Cardiac muscle cell (in vitro differentiated cells and primary cell): ENCODE measurements around the gene DPP10. TPM values are rescaled to one million over a fixed set of nuclear protein-coding genes. Genes with fewer than 3 reads are reported as not detected.

Experiments
- DNase-seq, 2 donors: peaks; one replicate each; pipeline versions ENCODE4 v3.0.0 to v3.0.0-alpha.2; 2010 to 2017; ENCODE audit warnings: low read depth in 1 of 2, low spot score in 1 of 2
- H3K27ac ChIP-seq: fragments of 200-600 bp; sonication (generic); 2 replicates; pipeline ENCODE4 v1.5.1; 2016
- H3K27me3 ChIP-seq: fragments of 200-600 bp; sonication (generic); 2 replicates; pipeline ENCODE4 v1.6.0; 2016; ENCODE audit warnings: control low read depth
- H3K36me3 ChIP-seq: fragments of 200-600 bp; sonication (generic); 2 replicates; pipeline ENCODE4 v1.5.1; 2016; ENCODE audit warnings: control low read depth
- H3K4me1 ChIP-seq: fragments of 200-600 bp; sonication (generic); 2 replicates; pipeline ENCODE4 v1.8.1; 2017; ENCODE audit warnings: low read depth, mild to moderate bottlenecking, mixed run types
- H3K4me3 ChIP-seq: fragments of 200-600 bp; sonication (generic); 2 replicates; pipeline ENCODE4 v1.5.1; 2016; ENCODE audit warnings: mild to moderate bottlenecking
- H3K9me3 ChIP-seq: fragments of 200-600 bp; sonication (generic); 2 replicates; pipeline ENCODE4 v1.5.1; 2017; ENCODE audit warnings: low read depth, mild to moderate bottlenecking, control low read depth
- polyA plus RNA-seq: library from polyadenylated mRNA; unstranded; fragments of >200 nt; fragmentation: Nextera tagmentation; extraction: Ambion mirVana; gene quantifications from 2 replicates; pipeline ENCODE4 v1.2.1, GENCODE V29; 2016
- total RNA-seq: library from RNA; depleted of rRNA; stranded (reverse); fragments of >200 nt; gene quantifications from 2 replicates; pipeline ENCODE4 v1.2.3, GENCODE V29; 2016
- TF ChIP-seq, protein P1 (sequence below): IDR thresholded peaks from 2 replicates; pipeline ENCODE4 v1.5.1; 2012; ENCODE audit warnings: low read depth, mild to moderate bottlenecking, low read length

DPP10 gene
- total and polyA plus RNA-seq, 2 experiments from 2014 or later, result 1.1 to 1.4 TPM

DNA sequence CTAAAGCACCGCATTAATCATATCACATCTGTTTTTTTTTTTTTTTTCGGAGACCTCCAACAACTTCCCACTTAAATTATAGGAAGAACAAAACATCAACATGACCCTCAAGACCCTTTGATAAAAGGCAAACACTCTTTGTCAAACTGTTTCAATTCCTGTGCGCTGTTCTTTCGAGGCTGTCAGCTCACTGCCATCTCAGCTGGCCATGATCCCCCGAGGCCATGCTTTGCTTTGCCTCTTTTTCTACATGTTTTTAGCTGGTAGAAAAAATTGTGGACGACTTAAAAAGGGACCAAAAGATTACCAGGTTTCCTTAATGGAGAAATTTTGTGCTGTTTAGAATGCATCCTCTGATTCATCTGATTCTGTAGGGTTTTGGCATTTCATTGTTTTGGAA is 138.2 kb downstream of the DPP10 start:
- TF ChIP-seq, protein P1, sequence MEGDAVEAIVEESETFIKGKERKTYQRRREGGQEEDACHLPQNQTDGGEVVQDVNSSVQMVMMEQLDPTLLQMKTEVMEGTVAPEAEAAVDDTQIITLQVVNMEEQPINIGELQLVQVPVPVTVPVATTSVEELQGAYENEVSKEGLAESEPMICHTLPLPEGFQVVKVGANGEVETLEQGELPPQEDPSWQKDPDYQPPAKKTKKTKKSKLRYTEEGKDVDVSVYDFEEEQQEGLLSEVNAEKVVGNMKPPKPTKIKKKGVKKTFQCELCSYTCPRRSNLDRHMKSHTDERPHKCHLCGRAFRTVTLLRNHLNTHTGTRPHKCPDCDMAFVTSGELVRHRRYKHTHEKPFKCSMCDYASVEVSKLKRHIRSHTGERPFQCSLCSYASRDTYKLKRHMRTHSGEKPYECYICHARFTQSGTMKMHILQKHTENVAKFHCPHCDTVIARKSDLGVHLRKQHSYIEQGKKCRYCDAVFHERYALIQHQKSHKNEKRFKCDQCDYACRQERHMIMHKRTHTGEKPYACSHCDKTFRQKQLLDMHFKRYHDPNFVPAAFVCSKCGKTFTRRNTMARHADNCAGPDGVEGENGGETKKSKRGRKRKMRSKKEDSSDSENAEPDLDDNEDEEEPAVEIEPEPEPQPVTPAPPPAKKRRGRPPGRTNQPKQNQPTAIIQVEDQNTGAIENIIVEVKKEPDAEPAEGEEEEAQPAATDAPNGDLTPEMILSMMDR, result no peak
- H3K36me3 ChIP-seq, result no peaks in the 10 kb centered on the region
- peak in 1 of 2 donors; percentile 14 for DNase-seq
- no peak overlapping the region for H3K4me3 ChIP-seq
- no peaks in the 10 kb centered on the region for H3K27me3 ChIP-seq
- H3K9me3 ChIP-seq, result no peaks in the 10 kb centered on the region
- peaks cover 24% of the 10 kb centered on the region for H3K4me1 ChIP-seq
- H3K27ac ChIP-seq, result no peak overlapping the region

DNA sequence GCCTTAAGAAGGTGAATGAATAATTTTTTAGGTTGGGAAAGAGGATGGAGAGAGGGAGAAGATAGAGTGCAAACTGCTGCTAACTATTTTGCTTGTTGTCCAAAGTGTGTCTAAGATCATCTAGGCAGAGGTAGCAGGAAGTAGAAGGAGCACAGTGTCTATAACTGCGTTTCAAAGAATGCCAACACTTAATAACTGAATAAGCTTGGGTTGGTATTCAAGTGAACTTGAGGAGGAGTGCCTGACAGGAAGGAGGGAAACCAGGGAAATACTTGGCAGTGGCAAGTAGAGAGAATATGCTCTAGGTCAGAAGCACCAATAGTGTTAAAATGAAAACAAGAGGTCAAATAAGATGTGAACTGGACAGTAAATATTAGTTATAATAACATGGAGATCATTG is 155.9 kb downstream of the DPP10 start:
- Histone ChIP-seq H3K4me3 (no peak overlapping the region), H3K4me1 (no peaks in the 10 kb centered on the region), H3K9me3 (no peaks in the 10 kb centered on the region), H3K27me3 (no peaks in the 10 kb centered on the region), H3K27ac (no peak overlapping the region), H3K36me3 (no peaks in the 10 kb centered on the region)
- DNase-seq, result no peak
- TF ChIP-seq, protein P1, result no peak

DNA sequence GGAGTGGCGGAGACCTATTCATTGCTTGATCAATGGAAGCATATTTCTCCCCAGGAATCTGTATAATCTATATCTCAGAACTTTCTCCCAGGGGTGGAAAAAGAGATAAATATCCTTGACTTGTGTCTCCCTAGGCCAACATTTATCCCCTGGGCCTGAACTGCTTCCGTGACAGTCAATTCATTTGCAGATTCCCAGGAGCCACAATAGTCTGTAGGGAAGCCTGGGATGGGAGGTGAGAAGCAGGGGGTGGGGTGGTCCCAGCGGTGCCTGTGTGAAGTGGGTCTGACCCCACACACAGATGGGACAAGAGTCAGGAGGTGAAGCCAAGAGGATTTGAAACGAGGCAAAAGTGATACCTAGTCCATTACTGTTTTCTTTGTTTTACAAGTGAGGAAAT is 166.8 kb downstream of the DPP10 start:
- Histone ChIP-seq H3K36me3 (no peaks in the 10 kb centered on the region), H3K27me3 (no peaks in the 10 kb centered on the region), H3K4me3 (no peak overlapping the region), H3K9me3 (no peaks in the 10 kb centered on the region), H3K27ac (no peak overlapping the region), H3K4me1 (no peaks in the 10 kb centered on the region)
- no peak for DNase-seq
- TF ChIP-seq, protein P1, result no peak

DNA sequence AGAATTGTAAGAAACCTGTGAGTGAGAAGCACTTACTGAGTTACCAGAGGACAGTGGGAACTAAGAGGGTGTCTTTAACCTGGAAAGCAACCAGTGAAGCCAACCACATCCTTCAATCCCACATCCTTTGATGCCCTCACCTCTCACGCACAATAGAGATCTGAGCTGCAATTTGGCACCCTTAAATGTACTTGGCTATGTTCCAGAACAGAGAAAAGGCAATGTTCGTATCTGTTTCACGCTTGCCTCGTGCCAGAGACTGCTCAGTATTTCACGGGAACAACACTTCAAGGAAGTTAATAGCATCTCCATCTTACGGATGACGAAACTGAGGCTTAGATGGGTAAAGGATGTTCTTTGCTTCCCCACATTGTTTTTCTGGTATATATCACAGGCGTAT is 167.4 kb downstream of the DPP10 start:
- H3K36me3 ChIP-seq, result no peaks in the 10 kb centered on the region
- TF ChIP-seq, protein P1, result no peak
- no peak overlapping the region for H3K27ac ChIP-seq
- DNase-seq, result no peak
- H3K4me1 ChIP-seq, result no peaks in the 10 kb centered on the region
- no peaks in the 10 kb centered on the region for H3K9me3 ChIP-seq
- no peak overlapping the region for H3K4me3 ChIP-seq
- no peaks in the 10 kb centered on the region for H3K27me3 ChIP-seq

DNA sequence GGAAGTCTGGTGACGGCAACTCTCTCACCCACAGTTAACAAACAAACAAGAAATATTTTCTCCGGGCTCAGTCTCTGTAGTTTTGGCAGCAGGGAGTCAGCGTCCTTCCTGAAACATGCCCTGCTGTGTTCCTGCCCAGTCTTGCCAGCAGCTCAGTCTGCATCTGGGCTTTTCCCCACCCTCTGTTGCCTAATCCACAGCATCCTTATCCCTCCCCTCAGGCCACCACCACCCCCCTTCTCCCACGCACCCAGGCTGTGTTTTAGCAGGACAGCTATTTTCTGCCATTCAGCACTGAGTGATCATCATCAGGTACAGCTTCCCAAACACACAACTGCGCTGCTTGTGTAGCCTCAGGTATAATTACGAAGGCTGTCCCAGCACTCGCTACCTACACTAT is 168.2 kb downstream of the DPP10 start:
- Histone ChIP-seq H3K4me3 (no peak overlapping the region), H3K9me3 (no peaks in the 10 kb centered on the region), H3K4me1 (no peaks in the 10 kb centered on the region), H3K36me3 (no peaks in the 10 kb centered on the region), H3K27me3 (no peaks in the 10 kb centered on the region), H3K27ac (no peak overlapping the region)
- TF ChIP-seq, protein P1, result no peak
- no peak for DNase-seq

DNA sequence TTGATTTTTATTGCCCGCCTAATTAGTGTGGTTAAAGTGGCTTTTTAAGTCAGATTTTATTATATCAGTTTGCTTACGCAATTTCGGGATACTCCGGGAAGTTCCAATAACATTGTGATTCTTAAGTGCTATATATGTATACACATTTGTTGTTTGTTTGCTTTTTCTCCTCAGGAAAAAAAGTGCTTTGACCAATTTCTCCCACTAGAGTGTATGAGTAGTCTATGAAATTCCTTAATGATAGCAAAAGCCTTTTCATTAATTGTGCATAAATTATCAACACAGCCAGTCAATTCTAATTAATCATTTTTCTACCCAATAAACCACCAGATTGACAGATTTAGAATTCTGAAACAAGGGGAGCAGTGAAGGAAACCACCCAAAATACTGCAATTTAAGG is 172.2 kb downstream of the DPP10 start:
- TF ChIP-seq, protein P1, result no peak

More for the DNA sequence above, 172.2 kb downstream of the DPP10 start:
- H3K27me3 ChIP-seq, result no peaks in the 10 kb centered on the region
- no peak for DNase-seq
- no peak overlapping the region for H3K27ac ChIP-seq
- no peaks in the 10 kb centered on the region for H3K9me3 ChIP-seq
- no peaks in the 10 kb centered on the region for H3K36me3 ChIP-seq
- H3K4me3 ChIP-seq, result no peak overlapping the region
- H3K4me1 ChIP-seq, result no peaks in the 10 kb centered on the region
